ENCODE data around the gene MEOX1. TPM values are rescaled to one million over a fixed set of nuclear protein-coding genes. Genes with fewer than 3 reads are reported as not detected.

Gene MEOX1
- total and polyA plus RNA-seq, 2 donors (not counting 1 experiment from before 2014, with no cell fraction given) = not detected

DNA sequence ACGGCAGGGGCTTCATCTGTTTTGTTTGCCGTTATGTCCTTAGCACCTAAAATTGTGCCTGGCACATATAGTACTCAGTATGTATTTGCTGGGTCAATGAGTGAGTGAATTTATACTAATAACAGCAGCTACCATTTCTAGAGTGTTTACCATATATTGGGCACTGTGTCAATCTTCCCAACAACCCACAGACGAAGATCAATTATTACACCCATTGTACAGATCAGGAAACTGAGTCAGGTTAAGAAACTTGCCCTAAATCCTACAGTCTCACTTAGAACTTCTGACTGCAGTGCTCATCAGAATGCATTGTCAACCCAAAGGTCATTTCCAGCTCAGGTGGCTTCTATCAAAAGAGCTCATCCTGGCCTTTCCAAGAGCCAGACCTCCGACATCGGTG is 44.5 kb upstream of the MEOX1 start:
- Histone ChIP-seq H3K4me1 (ENCODE audit: control insufficient read depth in 2 of 2, insufficient read depth in 2 of 2, low read length in 2 of 2) (peaks cover 4% of the 10 kb centered on the region in 2 donors), H3K9ac (ENCODE audit: low read length) (no peak overlapping the region), H3K4me2 (replicated peaks; ENCODE audit: low read depth, low read length, poor library complexity, severe bottlenecking) (no peak overlapping the region), H3K4me3 (ENCODE audit: control extremely low read depth in 1 of 5, extremely low read depth in 1 of 5, insufficient read depth in 1 of 5, low read depth in 2 of 5, low read length in 4 of 5) (no peak overlapping the region), H3K9me3 (ENCODE audit: control extremely low read depth in 1 of 3, control insufficient read depth in 2 of 3, insufficient read depth in 1 of 3, low read length in 2 of 3) (no peaks in the 10 kb centered on the region), H4K20me1 (ENCODE audit: control insufficient read depth, insufficient read depth, low read length, poor library complexity, severe bottlenecking) (no peaks in the 10 kb centered on the region), H3K79me2 (ENCODE audit: control insufficient read depth, insufficient read depth, low read length) (no peaks in the 10 kb centered on the region), H3K36me3 (replicated peaks in 1 of 2; ENCODE audit: control extremely low read depth in 1 of 2, control insufficient read depth in 1 of 2, extremely low read depth in 1 of 2, insufficient read depth in 2 of 2, low read length in 1 of 2) (no peaks in the 10 kb centered on the region), H2AFZ (ENCODE audit: insufficient read depth, low read depth, low read length, poor library complexity, severe bottlenecking) (no peak overlapping the region), H3K27me3 (replicated peaks in 1 of 4; ENCODE audit: control extremely low read depth in 1 of 4, control insufficient read depth in 3 of 4, insufficient read depth in 4 of 4, low read length in 3 of 4) (peaks cover 0 to 31% (median 3%) of the 10 kb centered on the region in 4 experiments), H3K27ac (ENCODE audit: low read length in 2 of 2) (no peak overlapping the region)
- Mint-ChIP-seq H3K4me3 (no peak overlapping the region), H3K27me3 (peaks cover 49% of the 10 kb centered on the region), H3K9me3 (ENCODE audit: insufficient read depth) (peaks cover 4% of the 10 kb centered on the region), H3K27ac (no peak overlapping the region), H3K4me1 (peaks cover 6% of the 10 kb centered on the region)
- 94% methylated on average over 3 of the region's 5 CpGs for WGBS (ENCODE audit: insufficient coverage)
- TF ChIP-seq, protein P1, sequence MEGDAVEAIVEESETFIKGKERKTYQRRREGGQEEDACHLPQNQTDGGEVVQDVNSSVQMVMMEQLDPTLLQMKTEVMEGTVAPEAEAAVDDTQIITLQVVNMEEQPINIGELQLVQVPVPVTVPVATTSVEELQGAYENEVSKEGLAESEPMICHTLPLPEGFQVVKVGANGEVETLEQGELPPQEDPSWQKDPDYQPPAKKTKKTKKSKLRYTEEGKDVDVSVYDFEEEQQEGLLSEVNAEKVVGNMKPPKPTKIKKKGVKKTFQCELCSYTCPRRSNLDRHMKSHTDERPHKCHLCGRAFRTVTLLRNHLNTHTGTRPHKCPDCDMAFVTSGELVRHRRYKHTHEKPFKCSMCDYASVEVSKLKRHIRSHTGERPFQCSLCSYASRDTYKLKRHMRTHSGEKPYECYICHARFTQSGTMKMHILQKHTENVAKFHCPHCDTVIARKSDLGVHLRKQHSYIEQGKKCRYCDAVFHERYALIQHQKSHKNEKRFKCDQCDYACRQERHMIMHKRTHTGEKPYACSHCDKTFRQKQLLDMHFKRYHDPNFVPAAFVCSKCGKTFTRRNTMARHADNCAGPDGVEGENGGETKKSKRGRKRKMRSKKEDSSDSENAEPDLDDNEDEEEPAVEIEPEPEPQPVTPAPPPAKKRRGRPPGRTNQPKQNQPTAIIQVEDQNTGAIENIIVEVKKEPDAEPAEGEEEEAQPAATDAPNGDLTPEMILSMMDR (IDR thresholded peaks at IDR 0.05) = no peak
- ChIA-PET CTCF (interaction anchor here (1.1 to 19.1 kb wide), 4 partner anchors 9 to 57 kb away, joined by 4 to 524 read pairs (median 9); partner anchors contain the start of gene SOST), POLR2A (no interaction called here)
- no peak for ATAC-seq (ENCODE audit: low read depth)
- DNase-seq = no peak
- intact Hi-C loops (cut with micrococcal nuclease) = no loop called here

DNA sequence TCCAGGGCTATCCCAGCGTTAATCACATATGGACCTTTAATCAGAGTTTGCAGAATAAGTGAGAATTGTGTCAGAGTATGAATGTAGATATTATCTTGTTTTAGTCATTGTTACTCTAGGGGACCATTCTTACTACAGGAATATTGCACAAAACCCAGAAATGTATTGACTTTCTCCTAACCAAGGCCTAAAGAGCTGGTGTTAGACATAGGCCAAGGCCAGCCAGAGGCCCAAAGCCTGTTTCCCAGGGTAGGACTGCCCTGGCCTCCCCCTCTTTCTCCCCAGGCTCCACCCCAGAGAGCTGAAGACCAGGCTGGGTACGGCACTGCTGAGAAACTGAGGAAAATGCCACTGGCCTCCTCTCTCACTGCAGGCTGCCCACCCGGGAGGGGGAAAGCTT is 41.9 kb upstream of the MEOX1 start:
- Histone ChIP-seq H3K9me3 (ENCODE audit: control extremely low read depth in 1 of 3, control insufficient read depth in 2 of 3, insufficient read depth in 1 of 3, low read length in 2 of 3) (peaks cover 0 to 4% (median 0%) of the 10 kb centered on the region in 3 donors), H3K9ac (ENCODE audit: low read length) (no peak overlapping the region), H3K4me2 (replicated peaks; ENCODE audit: low read depth, low read length, poor library complexity, severe bottlenecking) (no peak overlapping the region), H3K27me3 (replicated peaks in 1 of 4; ENCODE audit: control extremely low read depth in 1 of 4, control insufficient read depth in 3 of 4, insufficient read depth in 4 of 4, low read length in 3 of 4) (peaks cover 0 to 20% (median 3%) of the 10 kb centered on the region in 4 experiments), H3K27ac (ENCODE audit: low read length in 2 of 2) (no peak overlapping the region), H3K4me3 (ENCODE audit: control extremely low read depth in 1 of 5, extremely low read depth in 1 of 5, insufficient read depth in 1 of 5, low read depth in 2 of 5, low read length in 4 of 5) (no peak overlapping the region), H3K36me3 (replicated peaks in 1 of 2; ENCODE audit: control extremely low read depth in 1 of 2, control insufficient read depth in 1 of 2, extremely low read depth in 1 of 2, insufficient read depth in 2 of 2, low read length in 1 of 2) (no peaks in the 10 kb centered on the region), H3K4me1 (ENCODE audit: control insufficient read depth in 2 of 2, insufficient read depth in 2 of 2, low read length in 2 of 2) (peaks cover 5% of the 10 kb centered on the region in 2 donors), H2AFZ (ENCODE audit: insufficient read depth, low read depth, low read length, poor library complexity, severe bottlenecking) (no peak overlapping the region), H3K79me2 (ENCODE audit: control insufficient read depth, insufficient read depth, low read length) (no peaks in the 10 kb centered on the region), H4K20me1 (ENCODE audit: control insufficient read depth, insufficient read depth, low read length, poor library complexity, severe bottlenecking) (no peaks in the 10 kb centered on the region)
- intact Hi-C loops (cut with micrococcal nuclease) = no loop called here
- WGBS (ENCODE audit: insufficient coverage) = 100% methylated on average over 2 of the region's 3 CpGs
- ATAC-seq (ENCODE audit: low read depth) (no peak), DNase-seq (no peak)
- Mint-ChIP-seq H3K27ac (no peak overlapping the region), H3K27me3 (peaks cover 49% of the 10 kb centered on the region), H3K4me3 (no peak overlapping the region), H3K4me1 (peaks cover 8% of the 10 kb centered on the region), H3K9me3 (ENCODE audit: insufficient read depth) (peaks cover 4% of the 10 kb centered on the region)
- ChIA-PET POLR2A (no interaction called here), CTCF (interaction anchor here (0.7 to 19.1 kb wide), 3 partner anchors 9 to 59 kb away, joined by 3 to 524 read pairs (median 3); partner anchors contain the start of gene SOST)
- TF ChIP-seq, protein P1 (IDR thresholded peaks at IDR 0.05) = no peak
